Caco-2 (cell line): ENCODE measurements around the gene GPR162. TPM values are rescaled to one million over a fixed set of nuclear protein-coding genes. Genes with fewer than 3 reads are reported as not detected.

Experiments used
- BruUV-seq: library from RNA; stranded (reverse); fragments of 400-500 nt; replicated peaks from 2 replicates; lab custom pipeline; 2021; lab: Mats Ljungman, UMichigan
- CTCF ChIA-PET: fragments of 300-600 bp; sonication (Branson Sonifier 250); formaldehyde crosslinking; loops from one replicate; lab custom pipeline; 2022; ENCODE audit warnings: antibody characterized with exemption; lab: Charles Lee
- POLR2A ChIA-PET: fragments of 300-600 bp; sonication (Branson Sonifier 250); formaldehyde crosslinking; loops from one replicate; lab custom pipeline; 2022; ENCODE audit warnings: antibody characterized with exemption; lab: Charles Lee
- DNase-seq, 2 experiments: peaks; one replicate each; pipeline versions ENCODE4 v3.0.0 to v3.0.0-alpha.2; 2020 to 2022
- H3K27me3 ChIP-seq: replicated peaks from 2 replicates; pipeline ENCODE4 v1.6.0; 2011; ENCODE audit warnings: low read length; ENCODE audit not compliant: control insufficient read depth, insufficient read depth
- H3K36me3 ChIP-seq: 2 replicates; pipeline ENCODE4 v1.5.1; 2011; ENCODE audit warnings: low read length; ENCODE audit not compliant: control insufficient read depth, insufficient read depth
- H3K4me1 ChIP-seq: fragments of 250-450 bp; sonication (Bioruptor Pico); 2 replicates; pipeline ENCODE4 v1.5.1; 2020; ENCODE audit warnings: mild to moderate bottlenecking
- H3K4me3 ChIP-seq: 2 replicates; pipeline ENCODE4 v1.5.1; 2011; ENCODE audit warnings: low read depth, mild to moderate bottlenecking, control low read depth, low read length
- H3K9me3 ChIP-seq: fragments of 250-450 bp; sonication (Bioruptor Pico); 2 replicates; pipeline ENCODE4 v1.5.1; 2020; ENCODE audit warnings: mild to moderate bottlenecking, moderate library complexity
- H3K27ac Mint-ChIP-seq: one replicate; pipeline ENCODE4 v1.8.0; 2022; ENCODE audit warnings: mixed read lengths; ENCODE audit not compliant: unreplicated experiment
- H3K27me3 Mint-ChIP-seq: one replicate; pipeline ENCODE4 v1.8.0; 2022; ENCODE audit warnings: mixed read lengths; ENCODE audit not compliant: insufficient read depth, unreplicated experiment
- H3K36me3 Mint-ChIP-seq: one replicate; pipeline ENCODE4 v1.8.0; 2022; ENCODE audit warnings: mild to moderate bottlenecking, mixed read lengths; ENCODE audit not compliant: insufficient read depth, unreplicated experiment
- H3K4me1 Mint-ChIP-seq: one replicate; pipeline ENCODE4 v1.8.0; 2022; ENCODE audit warnings: low read depth, mixed read lengths; ENCODE audit not compliant: unreplicated experiment
- H3K4me3 Mint-ChIP-seq: one replicate; pipeline ENCODE4 v1.8.0; 2022; ENCODE audit warnings: mild to moderate bottlenecking, moderate library complexity, mixed read lengths; ENCODE audit not compliant: unreplicated experiment
- H3K9me3 Mint-ChIP-seq: one replicate; pipeline ENCODE4 v1.8.0; 2022; ENCODE audit warnings: mixed read lengths; ENCODE audit not compliant: unreplicated experiment
- CTCF ChIP-seq, 2 experiments: fragments of 200-600 bp in 1 of 2; IDR thresholded peaks; 1 replicate in 1 of 2; 2 replicates in 1 of 2; pipeline versions ENCODE4 v1.5.1 to v1.8.0; 2011 to 2022; ENCODE audit warnings: antibody characterized with exemption in 1 of 2, control low read depth in 1 of 2, inconsistent platforms in 1 of 2, low read depth in 1 of 2, low read length in 1 of 2, mild to moderate bottlenecking in 1 of 2, moderate library complexity in 1 of 2; ENCODE audit not compliant: insufficient read depth in 1 of 2, severe bottlenecking in 1 of 2, unreplicated experiment in 1 of 2
- intact Hi-C: fragments of 100-400 bp; cut with micrococcal nuclease; formaldehyde crosslinking; loops from one replicate; pipeline ENCODE4 v1.10.0; 2022; ENCODE audit not compliant: unreplicated experiment
- total RNA-seq: library from RNA; stranded (reverse); gene quantifications from 2 replicates; pipeline ENCODE4 v1.2.3, GENCODE V29; 2022

Gene GPR162
- total RNA-seq, 1 experiment from 2014 or later, result 1.2 TPM

- Mint-ChIP-seq H3K4me3 (no peak overlapping the region), H3K27ac (no peak overlapping the region), H3K9me3 (no peaks in the 10 kb centered on the region), H3K4me1 (peaks cover 43% of the 10 kb centered on the region), H3K27me3 (no peaks in the 10 kb centered on the region), H3K36me3 (no peaks in the 10 kb centered on the region)
- no peaks in the 10 kb centered on the region for H3K9me3 ChIP-seq
- peaks cover 31% of the 10 kb centered on the region for H3K4me1 ChIP-seq
- ChIA-PET POLR2A (interaction anchor here (1.1 to 2.3 kb wide), 2 partner anchors 11 to 24 kb away, joined by 5 to 20 read pairs; partner anchors contain the start of genes MLF2 and PTMS), CTCF (interaction anchor here (0.6 to 3.1 kb wide), 2 partner anchors 11 to 24 kb away, joined by 3 to 51 read pairs; partner anchors contain the start of genes MLF2 and PTMS)
- no TSS peak for BruUV-seq
- no peak overlapping the region for H3K4me3 ChIP-seq
- H3K36me3 ChIP-seq, result 0 out of 2 replicates have a peak, but pooled peaks cover 1% of the 10 kb centered on the region
- intact Hi-C loops, result loop anchor here (5.0 kb wide), 2 partner anchors 55 to 210 kb away; partner anchors contain the start of genes COPS7A and NOP2
- no peaks in the 10 kb centered on the region for H3K27me3 ChIP-seq
- TF ChIP-seq CTCF (IDR thresholded peaks at IDR 0.05; ENCODE audit: insufficient read depth in 1 of 2, low read depth in 1 of 2, low read length in 1 of 2, severe bottlenecking in 1 of 2, unreplicated experiment in 1 of 2), result no peak
- DNase-seq, result no peak
Observed at GRCh38 chr12:6777386-6777785, 44.2 kb upstream of the GPR162 start.

GRCh38 chr12:6778217-6778573 is 43.4 kb upstream of the GPR162 start:
- intact Hi-C loops, result loop anchor here (2.0 to 5.0 kb wide), 4 partner anchors 56 to 211 kb away; partner anchors contain the start of genes COPS7A and NOP2
- H3K4me3 Mint-ChIP-seq, result peak overlapping the region; percentile 81
- DNase-seq, result peak; percentile 70 to 80
- POLR2A ChIA-PET, result interaction anchor here (0.6 to 2.3 kb wide), 4 partner anchors 12 to 238 kb away, joined by 3 to 20 read pairs (median 6); partner anchors contain the start of genes MLF2, PTMS and USP5
- Histone ChIP-seq H3K9me3 (no peaks in the 10 kb centered on the region), H3K4me3 (peak overlapping the region; percentile 44), H3K4me1 (peaks cover 31% of the 10 kb centered on the region), H3K27me3 (no peaks in the 10 kb centered on the region), H3K36me3 (0 out of 2 replicates have a peak, but pooled peaks cover under 1% of the 10 kb centered on the region)
- H3K9me3 Mint-ChIP-seq, result no peaks in the 10 kb centered on the region
- H3K36me3 Mint-ChIP-seq, result no peaks in the 10 kb centered on the region
- CTCF ChIA-PET, result interaction anchor here (0.6 to 3.1 kb wide), 10 partner anchors 10 to 240 kb away, joined by 3 to 51 read pairs (median 4); partner anchors contain the start of genes COPS7A, LPCAT3, MLF2 and PTMS
- no peak for TF ChIP-seq CTCF (IDR thresholded peaks at IDR 0.05; ENCODE audit: insufficient read depth in 1 of 2, low read depth in 1 of 2, low read length in 1 of 2, severe bottlenecking in 1 of 2, unreplicated experiment in 1 of 2)
- H3K27me3 Mint-ChIP-seq, result no peaks in the 10 kb centered on the region
- H3K27ac Mint-ChIP-seq, result peak overlapping the region; percentile 58
- BruUV-seq, result no TSS peak
- peaks cover 43% of the 10 kb centered on the region for H3K4me1 Mint-ChIP-seq

- Mint-ChIP-seq H3K27me3 (no peaks in the 10 kb centered on the region), H3K4me1 (peaks cover 43% of the 10 kb centered on the region), H3K9me3 (no peaks in the 10 kb centered on the region), H3K27ac (peak overlapping the region; percentile 58), H3K36me3 (no peaks in the 10 kb centered on the region), H3K4me3 (peak overlapping the region; percentile 81)
- BruUV-seq, result no TSS peak
- peak overlapping the region; percentile 44 for H3K4me3 ChIP-seq
- no peaks in the 10 kb centered on the region for H3K9me3 ChIP-seq
- H3K36me3 ChIP-seq, result no peaks in the 10 kb centered on the region
- DNase-seq, result peak; percentile 98 to 99
- TF ChIP-seq CTCF (IDR thresholded peaks at IDR 0.05; ENCODE audit: insufficient read depth in 1 of 2, low read depth in 1 of 2, low read length in 1 of 2, severe bottlenecking in 1 of 2, unreplicated experiment in 1 of 2), result peak; percentile 99
- no peaks in the 10 kb centered on the region for H3K27me3 ChIP-seq
- intact Hi-C loops, result loop anchor here (1.0 to 5.0 kb wide), 8 partner anchors 12 to 212 kb away; partner anchors contain the start of genes COPS7A, MLF2 and NOP2
- POLR2A ChIA-PET, result interaction anchor here (0.5 to 2.3 kb wide), 5 partner anchors 12 to 237 kb away, joined by 3 to 20 read pairs (median 5); partner anchors contain the start of genes MLF2, PTMS and USP5
- CTCF ChIA-PET, result interaction anchor here (0.6 to 3.1 kb wide), 10 partner anchors 11 to 240 kb away, joined by 3 to 51 read pairs (median 4); partner anchors contain the start of genes COPS7A, LPCAT3, MLF2 and PTMS
- H3K4me1 ChIP-seq, result peaks cover 31% of the 10 kb centered on the region
Observed at GRCh38 chr12:6778574-6779550, 42.8 kb upstream of the GPR162 start.
